Thoracic aorta (tissue), 2 donors: ENCODE results near the gene TLE5. TPM values are rescaled to one million over a fixed set of nuclear protein-coding genes. Genes with fewer than 3 reads are reported as not detected.

ENCODE experiments used
- ATAC-seq: fragments of 150-250 bp; one replicate; pipeline ENCODE4 v1.8.0; 2017; ENCODE audit warnings: low read depth; ENCODE audit not compliant: insufficient number of reproducible peaks, low FRiP score
- DNase-seq: peaks from one replicate; pipeline ENCODE4 v3.0.0-alpha.2; 2020; ENCODE audit warnings: low spot score
- H3K27ac ChIP-seq, 2 donors: fragments of 200-600 bp; sonication (generic); 1 replicate in 1 of 2; 2 replicates in 1 of 2; pipeline ENCODE4 v1.5.1; 2016; ENCODE audit warnings: mild to moderate bottlenecking in 2 of 2, moderate library complexity in 2 of 2
- H3K27me3 ChIP-seq: fragments of 200-600 bp; sonication (generic); replicated peaks from 2 replicates; pipeline ENCODE4 v1.6.0; 2016; ENCODE audit warnings: mild to moderate bottlenecking; ENCODE audit not compliant: insufficient read depth
- H3K36me3 ChIP-seq: fragments of 200-600 bp; sonication (generic); one replicate; pipeline ENCODE4 v1.5.1; 2016
- H3K4me1 ChIP-seq, 2 donors: fragments of 200-600 bp; sonication (generic); 1 replicate in 1 of 2; 2 replicates in 1 of 2; pipeline versions ENCODE4 v1.5.1 to v1.6.0; 2016; ENCODE audit warnings: low read depth in 2 of 2, mild to moderate bottlenecking in 1 of 2; ENCODE audit not compliant: control insufficient read depth in 1 of 2
- H3K4me3 ChIP-seq: fragments of 200-600 bp; sonication (generic); 2 replicates; pipeline ENCODE4 v1.5.1; 2016; ENCODE audit warnings: mild to moderate bottlenecking
- H3K9me3 ChIP-seq: fragments of 200-600 bp; sonication (generic); 2 replicates; pipeline ENCODE4 v1.5.1; 2016
- CTCF ChIP-seq: fragments of 200-600 bp; sonication (generic); IDR thresholded peaks from one replicate; pipeline ENCODE4 v1.5.1; 2019; ENCODE audit warnings: antibody characterized with exemption
- total RNA-seq, 2 donors: library from RNA; depleted of rRNA; stranded (reverse); fragments of >200 nt; gene quantifications; one replicate each; pipeline versions ENCODE4 v1.1.0 to v1.2.3, GENCODE V29; 2016

TLE5 gene
- total RNA-seq, 2 donors from 2014 or later: 346 to 448 TPM

- no peak for TF ChIP-seq CTCF
- H3K4me1 ChIP-seq: peaks cover 4 to 12% of the 10 kb centered on the region in 2 donors
- no peak for ATAC-seq
- no peak for DNase-seq
- H3K4me3 ChIP-seq: no peak overlapping the region
- H3K27me3 ChIP-seq: no peaks in the 10 kb centered on the region
- H3K9me3 ChIP-seq: no peaks in the 10 kb centered on the region
- H3K27ac ChIP-seq: no peak overlapping the region
- no peaks in the 10 kb centered on the region for H3K36me3 ChIP-seq
Measured at GRCh38 chr19:3045191-3045590, 17.1 kb downstream of the TLE5 start.

DNA sequence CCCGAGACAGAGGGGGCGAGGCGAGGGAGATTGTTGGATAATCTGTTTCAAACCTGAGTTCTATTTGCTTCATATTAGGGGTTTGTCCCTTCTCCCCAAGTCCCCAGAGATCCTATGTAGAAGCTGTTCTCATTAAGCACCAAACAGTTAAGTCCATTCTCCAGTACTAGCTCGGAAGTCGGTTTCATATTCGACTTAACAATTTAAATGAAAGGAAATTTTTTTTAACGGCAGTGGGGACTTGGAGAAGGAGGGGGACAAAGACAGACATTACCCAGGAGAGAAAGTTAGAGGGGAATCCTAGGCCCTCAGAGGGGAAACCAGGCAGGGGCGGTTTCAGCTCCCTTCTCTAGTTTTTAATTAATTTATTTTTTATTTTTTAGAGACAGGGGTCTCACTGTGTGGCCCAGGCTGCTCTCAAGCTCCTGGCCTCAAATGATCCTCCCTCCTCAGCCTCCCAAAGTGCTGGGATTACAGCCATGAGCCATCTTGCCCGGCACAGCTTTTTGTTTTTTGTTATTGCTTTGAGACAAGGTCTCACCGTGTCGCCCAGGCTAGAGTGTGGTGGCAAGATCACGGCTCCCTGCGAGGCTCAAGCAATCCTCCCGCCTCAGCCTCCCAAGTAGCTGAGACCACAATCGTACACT is 19.6 kb downstream of the TLE5 start:
- H3K9me3 ChIP-seq: no peaks in the 10 kb centered on the region
- no peak overlapping the region for H3K27ac ChIP-seq
- DNase-seq (no peak), ATAC-seq (no peak)
- no peak overlapping the region for H3K4me3 ChIP-seq
- TF ChIP-seq CTCF: no peak
- peaks cover 0 to 6% of the 10 kb centered on the region in 2 donors for H3K4me1 ChIP-seq
- H3K27me3 ChIP-seq: no peaks in the 10 kb centered on the region
- no peaks in the 10 kb centered on the region for H3K36me3 ChIP-seq

DNA sequence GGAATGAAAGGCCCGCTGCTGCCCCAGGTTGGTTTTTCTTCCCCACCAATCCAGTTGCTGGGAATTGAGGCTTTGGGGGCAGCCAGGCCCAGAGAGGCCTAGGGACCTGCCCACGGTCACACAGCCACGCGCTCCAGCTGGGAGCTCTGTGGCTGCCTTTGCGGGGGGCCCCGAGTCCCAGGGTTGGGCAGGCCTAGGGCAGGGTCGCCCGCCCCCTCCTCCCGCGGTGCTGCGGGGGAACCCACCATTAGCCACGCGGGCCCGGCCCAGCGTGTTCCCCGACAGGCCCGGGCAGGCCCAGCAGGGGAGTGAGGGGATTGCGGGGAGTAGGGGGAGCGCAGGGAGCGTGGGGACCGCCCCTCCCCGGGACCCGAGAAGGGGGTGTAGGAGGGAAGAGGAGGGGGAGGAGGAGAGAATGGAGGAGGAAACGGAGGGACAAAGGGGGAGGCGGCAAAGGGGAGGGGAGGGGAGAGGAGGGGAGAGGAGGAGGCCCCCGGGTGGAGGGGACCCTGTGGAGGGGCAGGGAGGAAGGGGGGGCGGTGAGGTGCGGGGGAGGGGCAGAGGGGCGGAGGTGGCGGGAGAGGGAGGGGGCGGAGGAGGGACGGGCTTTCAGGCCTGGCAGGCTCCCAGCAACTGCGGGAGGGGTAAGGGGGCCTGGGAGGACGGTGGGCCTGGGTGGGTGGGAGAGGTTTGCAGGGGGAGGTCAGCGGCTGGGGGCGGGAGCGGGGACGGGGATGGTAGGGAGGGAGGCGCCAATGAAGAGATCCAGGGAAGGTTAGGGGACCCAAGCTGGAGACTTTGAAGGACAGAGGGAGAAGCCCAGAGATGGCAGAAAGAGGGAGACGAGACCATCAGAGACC is 20.3 kb downstream of the TLE5 start:
- no peak for TF ChIP-seq CTCF
- H3K36me3 ChIP-seq: no peaks in the 10 kb centered on the region
- no peaks in the 10 kb centered on the region for H3K9me3 ChIP-seq
- no peak overlapping the region for H3K4me3 ChIP-seq
- no peaks in the 10 kb centered on the region for H3K27me3 ChIP-seq
- H3K4me1 ChIP-seq: no peaks in the 10 kb centered on the region
- no peak overlapping the region for H3K27ac ChIP-seq
- ATAC-seq (no peak), DNase-seq (no peak)

DNA sequence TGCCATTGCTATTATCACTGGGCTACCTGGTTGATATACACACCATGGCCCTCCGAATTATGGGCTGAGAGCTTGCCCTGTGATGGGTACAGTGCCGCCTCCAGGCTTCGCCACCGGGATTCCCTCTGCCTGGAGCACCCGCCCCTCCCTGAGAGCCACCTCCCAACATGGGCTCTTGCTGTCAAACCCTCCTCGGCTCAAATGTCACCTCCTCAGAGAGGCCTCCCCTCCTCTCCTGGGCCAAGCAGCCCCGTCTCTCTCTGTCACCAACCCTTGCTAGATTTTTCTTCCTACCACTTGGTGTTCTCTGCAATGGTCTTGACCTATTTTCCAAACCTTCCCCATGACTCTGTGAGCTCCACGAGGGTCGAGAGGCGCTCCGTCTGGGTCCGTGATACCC is 21.0 kb downstream of the TLE5 start:
- DNase-seq: no peak
- H3K27ac ChIP-seq: no peak overlapping the region
- no peaks in the 10 kb centered on the region for H3K27me3 ChIP-seq
- no peak for TF ChIP-seq CTCF
- no peak overlapping the region for H3K4me3 ChIP-seq
- no peaks in the 10 kb centered on the region for H3K9me3 ChIP-seq
- no peaks in the 10 kb centered on the region for H3K36me3 ChIP-seq
- peaks cover 0 to 5% of the 10 kb centered on the region in 2 donors for H3K4me1 ChIP-seq
- no peak for ATAC-seq

DNA sequence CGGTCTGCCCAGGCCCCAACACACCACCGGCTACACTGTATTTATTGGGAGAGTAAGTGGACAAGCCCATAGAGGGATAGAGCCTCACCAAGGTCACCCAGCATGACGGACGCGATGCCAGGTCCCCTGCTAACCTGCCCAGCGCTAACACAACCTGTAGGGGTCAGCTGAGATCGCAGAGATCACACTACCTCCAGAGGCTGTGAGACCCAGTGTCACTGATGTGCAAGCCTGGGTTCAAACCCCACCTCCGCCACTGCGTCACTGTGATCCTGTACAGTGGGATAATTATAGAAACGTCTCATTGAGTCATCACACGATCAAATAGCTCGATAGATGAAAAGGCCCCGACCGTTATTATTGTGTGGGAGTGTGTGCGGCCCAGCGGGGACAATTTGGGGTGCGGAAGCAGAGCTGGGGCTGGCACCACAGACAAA is 22.6 kb downstream of the TLE5 start:
- Histone ChIP-seq H3K27me3 (no peaks in the 10 kb centered on the region), H3K9me3 (no peaks in the 10 kb centered on the region), H3K4me3 (no peak overlapping the region), H3K36me3 (no peaks in the 10 kb centered on the region), H3K27ac (no peak overlapping the region), H3K4me1 (peaks cover 5 to 13% of the 10 kb centered on the region in 2 donors)
- no peak for TF ChIP-seq CTCF
- ATAC-seq: no peak
- DNase-seq: no peak
